Brain microvascular endothelial cell (primary cell): ENCODE measurements around the gene HOXD3.

Experiments
- DNase-seq: peaks from one replicate; pipeline ENCODE4 v3.0.0-alpha.2; 2020
- H3K27ac ChIP-seq: fragments of 250-450 bp; sonication (Bioruptor Pico); 2 replicates; pipeline ENCODE4 v1.5.1; 2020; ENCODE audit warnings: mild to moderate bottlenecking, moderate library complexity
- H3K27me3 ChIP-seq: fragments of 250-450 bp; sonication (Bioruptor Pico); replicated peaks from 2 replicates; pipeline ENCODE4 v1.5.1; 2020; ENCODE audit warnings: mild to moderate bottlenecking
- H3K36me3 ChIP-seq: fragments of 250-450 bp; sonication (Bioruptor Pico); replicated peaks from 2 replicates; pipeline ENCODE4 v1.5.1; 2020; ENCODE audit warnings: mild to moderate bottlenecking
- H3K4me3 ChIP-seq: 2 replicates; pipeline ENCODE4 v1.5.1; 2011; ENCODE audit warnings: low read depth, mild to moderate bottlenecking, control low read depth, low read length, moderate library complexity
- in situ Hi-C: cut with HindIII; loops from 2 replicates; pipeline ENCODE4 v1.10.0; 2017; ENCODE audit warnings: low sequenced_read_pairs, low pct_ligation_motif_present
- TF ChIP-seq, protein P1 (sequence below): IDR thresholded peaks from 2 replicates; pipeline ENCODE4 v1.5.1; 2011; ENCODE audit warnings: low read depth, mild to moderate bottlenecking, moderate library complexity, low read length, control low read depth, inconsistent platforms; ENCODE audit errors: missing control alignments

Gene HOXD3

DNA sequence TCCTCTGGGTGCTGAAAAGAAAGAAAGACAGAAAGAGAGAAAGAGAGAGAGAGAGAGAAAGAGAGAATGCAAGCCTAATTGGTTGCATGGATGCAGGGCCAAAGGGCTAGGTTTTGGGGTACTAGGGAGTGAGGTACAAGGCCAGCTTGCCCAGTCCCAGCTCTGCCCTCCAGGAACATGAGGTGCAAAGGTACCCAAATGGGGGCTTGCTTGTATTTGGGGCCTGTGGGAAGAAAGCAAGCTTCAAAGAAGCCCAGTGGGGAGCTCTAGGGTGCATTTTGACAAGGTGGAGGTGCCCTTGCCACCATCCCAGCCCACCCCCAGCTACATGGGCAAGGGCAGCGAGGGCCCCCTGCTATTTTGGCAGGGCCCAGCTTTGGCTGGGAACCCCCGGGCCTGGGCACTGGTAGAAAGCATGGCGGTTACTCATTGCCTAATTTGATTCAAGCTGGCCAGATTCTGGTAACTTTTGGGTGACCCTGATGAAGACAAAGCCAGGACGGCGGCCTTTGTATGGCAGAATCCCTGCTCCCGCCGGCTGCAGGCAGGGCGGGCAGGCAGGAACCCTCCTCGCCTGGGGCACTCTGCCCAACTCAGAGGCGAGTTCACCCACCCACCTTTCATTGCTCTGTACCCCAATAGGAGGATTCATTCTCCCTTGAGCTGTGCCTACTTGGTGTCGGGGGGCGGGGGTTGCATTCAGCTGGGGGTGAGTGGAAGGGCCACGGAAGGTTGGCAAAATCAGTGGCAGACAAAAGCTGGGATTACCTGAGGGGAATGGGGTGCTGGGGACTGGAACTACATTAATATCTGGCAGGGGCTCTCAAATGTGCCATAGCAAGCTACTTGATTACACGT, 6.3 kb upstream of the HOXD3 start:
- H3K27me3 ChIP-seq, result peaks cover 93% of the 10 kb centered on the region
- in situ Hi-C loops, result no loop called here
- TF ChIP-seq, protein P1, sequence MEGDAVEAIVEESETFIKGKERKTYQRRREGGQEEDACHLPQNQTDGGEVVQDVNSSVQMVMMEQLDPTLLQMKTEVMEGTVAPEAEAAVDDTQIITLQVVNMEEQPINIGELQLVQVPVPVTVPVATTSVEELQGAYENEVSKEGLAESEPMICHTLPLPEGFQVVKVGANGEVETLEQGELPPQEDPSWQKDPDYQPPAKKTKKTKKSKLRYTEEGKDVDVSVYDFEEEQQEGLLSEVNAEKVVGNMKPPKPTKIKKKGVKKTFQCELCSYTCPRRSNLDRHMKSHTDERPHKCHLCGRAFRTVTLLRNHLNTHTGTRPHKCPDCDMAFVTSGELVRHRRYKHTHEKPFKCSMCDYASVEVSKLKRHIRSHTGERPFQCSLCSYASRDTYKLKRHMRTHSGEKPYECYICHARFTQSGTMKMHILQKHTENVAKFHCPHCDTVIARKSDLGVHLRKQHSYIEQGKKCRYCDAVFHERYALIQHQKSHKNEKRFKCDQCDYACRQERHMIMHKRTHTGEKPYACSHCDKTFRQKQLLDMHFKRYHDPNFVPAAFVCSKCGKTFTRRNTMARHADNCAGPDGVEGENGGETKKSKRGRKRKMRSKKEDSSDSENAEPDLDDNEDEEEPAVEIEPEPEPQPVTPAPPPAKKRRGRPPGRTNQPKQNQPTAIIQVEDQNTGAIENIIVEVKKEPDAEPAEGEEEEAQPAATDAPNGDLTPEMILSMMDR, result no peak
- no peak overlapping the region for H3K27ac ChIP-seq
- H3K36me3 ChIP-seq, result no peaks in the 10 kb centered on the region
- no peak for DNase-seq
- no peak overlapping the region for H3K4me3 ChIP-seq

DNA sequence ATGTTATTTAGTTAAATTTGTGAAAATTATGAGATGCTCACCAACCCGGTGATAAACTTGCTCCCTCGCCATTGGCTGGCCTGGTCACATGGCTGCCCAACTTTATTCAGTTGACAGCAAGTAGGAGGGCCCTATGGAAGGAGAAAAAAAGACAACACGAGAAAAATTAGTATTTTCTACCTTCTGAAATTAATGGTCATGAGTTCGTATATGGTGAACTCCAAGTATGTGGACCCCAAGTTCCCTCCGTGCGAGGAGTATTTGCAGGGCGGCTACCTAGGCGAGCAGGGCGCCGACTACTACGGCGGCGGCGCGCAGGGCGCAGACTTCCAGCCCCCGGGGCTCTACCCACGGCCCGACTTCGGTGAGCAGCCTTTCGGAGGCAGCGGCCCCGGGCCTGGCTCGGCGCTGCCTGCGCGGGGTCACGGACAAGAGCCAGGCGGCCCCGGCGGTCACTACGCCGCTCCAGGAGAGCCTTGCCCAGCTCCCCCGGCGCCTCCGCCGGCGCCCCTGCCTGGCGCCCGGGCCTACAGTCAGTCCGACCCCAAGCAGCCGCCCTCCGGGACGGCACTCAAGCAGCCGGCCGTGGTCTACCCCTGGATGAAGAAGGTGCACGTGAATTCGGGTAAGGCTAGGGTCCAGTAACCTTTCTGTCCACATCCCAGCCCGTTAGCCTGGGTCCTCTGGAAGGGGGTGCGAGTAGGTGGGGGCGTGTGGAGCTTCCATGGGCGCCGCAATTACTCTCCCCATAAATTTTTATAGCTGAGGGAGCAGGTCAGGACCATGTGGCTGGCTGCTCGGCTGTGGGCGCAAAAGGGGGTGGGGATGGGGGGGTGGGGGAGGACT, 5.4 kb upstream of the HOXD3 start, which contains the start of gene HOXD4:
TSS of gene HOXD4 (plus strand) at position 109 of the 846 bp plus-strand sequence. CDS start at position 193, 84 bp downstream.
- in situ Hi-C loops, result no loop called here
- TF ChIP-seq, protein P1, result no peak
- no peak for DNase-seq
- Histone ChIP-seq H3K36me3 (no peaks in the 10 kb centered on the region), H3K4me3 (peak within 1 kb of the TSS; percentile 43), H3K27ac (no peak within 1 kb of the TSS), H3K27me3 (peaks cover 93% of the 10 kb centered on the region)

DNA sequence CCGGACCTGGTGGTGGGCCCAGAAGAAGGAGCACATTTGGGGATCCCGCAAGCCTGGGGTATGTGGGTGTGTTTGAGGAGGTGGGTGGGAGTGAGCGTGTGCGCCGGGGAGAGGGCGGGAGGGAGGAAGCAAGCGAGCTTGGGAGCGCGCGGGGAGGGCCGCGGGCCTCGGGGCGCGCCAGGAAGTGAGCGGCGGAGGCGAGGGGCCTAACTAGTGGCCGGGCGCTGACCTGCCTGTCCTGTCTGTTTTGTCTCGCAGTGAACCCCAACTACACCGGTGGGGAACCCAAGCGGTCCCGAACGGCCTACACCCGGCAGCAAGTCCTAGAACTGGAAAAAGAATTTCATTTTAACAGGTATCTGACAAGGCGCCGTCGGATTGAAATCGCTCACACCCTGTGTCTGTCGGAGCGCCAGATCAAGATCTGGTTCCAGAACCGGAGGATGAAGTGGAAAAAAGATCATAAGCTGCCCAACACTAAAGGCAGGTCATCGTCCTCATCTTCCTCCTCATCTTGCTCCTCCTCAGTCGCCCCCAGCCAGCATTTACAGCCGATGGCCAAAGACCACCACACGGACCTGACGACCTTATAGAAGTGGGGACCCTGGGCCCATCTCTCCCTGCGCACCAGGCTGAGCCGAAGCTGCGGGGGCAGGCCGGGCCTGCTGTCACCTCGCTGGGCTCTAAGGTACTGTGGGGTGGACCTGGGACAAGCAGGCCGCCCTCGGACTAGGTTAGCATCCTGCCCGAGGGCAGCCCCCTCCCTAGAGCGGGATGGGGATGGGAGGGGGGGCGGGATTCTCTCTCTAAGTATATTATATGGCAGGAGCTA, 4.5 kb upstream of the HOXD3 start:
- no peak for DNase-seq
- TF ChIP-seq, protein P1, result no peak
- no peak overlapping the region for H3K27ac ChIP-seq
- H3K4me3 ChIP-seq, result peak overlapping the region; percentile 35
- no peaks in the 10 kb centered on the region for H3K36me3 ChIP-seq
- in situ Hi-C loops, result no loop called here
- H3K27me3 ChIP-seq, result peaks cover 94% of the 10 kb centered on the region

- TF ChIP-seq, protein P1, result no peak
- Histone ChIP-seq H3K27ac (no peak overlapping the region), H3K4me3 (no peak overlapping the region), H3K27me3 (peaks cover 91% of the 10 kb centered on the region), H3K36me3 (no peaks in the 10 kb centered on the region)
- no peak for DNase-seq
- in situ Hi-C loops, result no loop called here
Observed at GRCh38 chr2:176154576-176155252, 2.4 kb upstream of the HOXD3 start.
